ENCODE results near the gene REELD1. TPM values are rescaled to one million over a fixed set of nuclear protein-coding genes. Genes with fewer than 3 reads are reported as not detected.

REELD1 gene
- total and polyA plus RNA-seq, 8 donors, result 0.11 to 0.81 (median 0.27) TPM; not detected in 1

DNA sequence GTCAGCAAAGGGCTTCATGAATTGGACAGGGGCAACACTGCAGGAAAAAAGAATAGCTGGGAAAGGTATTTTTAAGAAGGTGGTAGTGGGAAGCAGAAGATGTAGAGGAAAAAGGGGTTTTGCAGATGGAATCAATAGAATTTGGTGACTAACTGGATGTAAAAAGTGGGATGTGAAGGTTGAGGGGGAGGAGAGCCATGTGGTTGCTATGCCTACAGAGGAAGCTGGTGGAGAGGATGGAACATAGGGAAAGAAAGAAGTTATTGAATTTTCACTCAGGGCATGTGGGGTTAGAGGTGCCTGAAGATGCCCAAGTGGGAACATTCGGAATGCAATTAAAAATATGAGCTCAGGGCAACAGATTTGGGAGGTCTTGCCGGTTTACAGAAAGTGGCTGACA lies 33.0 kb downstream of the REELD1 start:
- intact Hi-C loops (cut with DNase I), result no loop called here

GRCh38 chr4:146252969-146253611 lies 38.8 kb downstream of the REELD1 start:
- H3K4me3 ChIP-seq, result no peak overlapping the region
- intact Hi-C loops (cut with DNase I), result no loop called here
- TF ChIP-seq, protein P1, sequence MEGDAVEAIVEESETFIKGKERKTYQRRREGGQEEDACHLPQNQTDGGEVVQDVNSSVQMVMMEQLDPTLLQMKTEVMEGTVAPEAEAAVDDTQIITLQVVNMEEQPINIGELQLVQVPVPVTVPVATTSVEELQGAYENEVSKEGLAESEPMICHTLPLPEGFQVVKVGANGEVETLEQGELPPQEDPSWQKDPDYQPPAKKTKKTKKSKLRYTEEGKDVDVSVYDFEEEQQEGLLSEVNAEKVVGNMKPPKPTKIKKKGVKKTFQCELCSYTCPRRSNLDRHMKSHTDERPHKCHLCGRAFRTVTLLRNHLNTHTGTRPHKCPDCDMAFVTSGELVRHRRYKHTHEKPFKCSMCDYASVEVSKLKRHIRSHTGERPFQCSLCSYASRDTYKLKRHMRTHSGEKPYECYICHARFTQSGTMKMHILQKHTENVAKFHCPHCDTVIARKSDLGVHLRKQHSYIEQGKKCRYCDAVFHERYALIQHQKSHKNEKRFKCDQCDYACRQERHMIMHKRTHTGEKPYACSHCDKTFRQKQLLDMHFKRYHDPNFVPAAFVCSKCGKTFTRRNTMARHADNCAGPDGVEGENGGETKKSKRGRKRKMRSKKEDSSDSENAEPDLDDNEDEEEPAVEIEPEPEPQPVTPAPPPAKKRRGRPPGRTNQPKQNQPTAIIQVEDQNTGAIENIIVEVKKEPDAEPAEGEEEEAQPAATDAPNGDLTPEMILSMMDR (IDR thresholded peaks at IDR 0.05), result no peak
- no peaks in the 10 kb centered on the region for H3K27me3 ChIP-seq
- no peak overlapping the region for H3K27ac ChIP-seq
- peaks cover 0 to 10% of the 10 kb centered on the region in 2 donors for H3K36me3 ChIP-seq
- DNase-seq (no peak), ATAC-seq (no peak)
- H3K4me1 ChIP-seq, result no peaks in the 10 kb centered on the region
- H3K9me3 ChIP-seq, result no peaks in the 10 kb centered on the region

More for the DNA sequence above, 33.0 kb downstream of the REELD1 start:
- H3K4me3 ChIP-seq, result no peak overlapping the region
- no peak overlapping the region for H3K27ac ChIP-seq
- no peak for DNase-seq
- H3K27me3 ChIP-seq, result peaks cover 0 to 6% of the 10 kb centered on the region in 2 donors
- TF ChIP-seq, protein P1 (IDR thresholded peaks at IDR 0.05), result no peak
- H3K9me3 ChIP-seq, result no peaks in the 10 kb centered on the region
- no peak for ATAC-seq
- no peaks in the 10 kb centered on the region for H3K36me3 ChIP-seq
- H3K4me1 ChIP-seq, result peaks cover 7 to 11% of the 10 kb centered on the region in 2 donors

- Histone ChIP-seq H3K4me1 (no peaks in the 10 kb centered on the region), H3K9me3 (no peaks in the 10 kb centered on the region), H3K36me3 (peaks cover 0 to 16% of the 10 kb centered on the region in 2 donors), H3K27me3 (no peaks in the 10 kb centered on the region), H3K27ac (no peak overlapping the region), H3K4me3 (no peak overlapping the region)
- TF ChIP-seq, protein P1 (IDR thresholded peaks at IDR 0.05), result no peak
- intact Hi-C loops (cut with DNase I), result no loop called here
- DNase-seq (no peak), ATAC-seq (no peak)
Measured at GRCh38 chr4:146255463-146255862, 41.1 kb downstream of the REELD1 start.

DNA sequence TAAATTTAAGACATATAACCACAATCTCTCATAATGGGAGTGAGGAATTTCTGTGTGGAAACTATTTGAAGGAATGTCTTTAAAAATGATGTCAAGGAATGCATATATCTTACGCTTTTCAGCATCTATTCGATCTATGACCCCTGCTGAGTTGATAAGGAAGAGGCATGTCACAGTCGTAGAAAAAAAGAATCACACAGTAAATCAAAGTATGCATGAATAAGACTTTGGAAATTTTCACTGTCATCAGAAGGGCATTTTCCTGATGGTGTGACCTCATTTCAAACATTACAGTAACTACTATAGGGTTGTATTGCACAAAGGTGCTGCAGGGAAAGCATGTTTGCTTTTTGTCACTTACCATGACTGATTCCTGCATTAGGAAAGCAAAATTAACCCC lies 41.5 kb downstream of the REELD1 start:
- DNase-seq (no peak), ATAC-seq (no peak)
- no peaks in the 10 kb centered on the region for H3K4me1 ChIP-seq
- H3K27me3 ChIP-seq, result no peaks in the 10 kb centered on the region
- no peak overlapping the region for H3K27ac ChIP-seq
- no peaks in the 10 kb centered on the region for H3K9me3 ChIP-seq
- no peak overlapping the region for H3K4me3 ChIP-seq
- TF ChIP-seq, protein P1 (IDR thresholded peaks at IDR 0.05), result no peak
- intact Hi-C loops (cut with DNase I), result no loop called here
- peaks cover 0 to 16% of the 10 kb centered on the region in 2 donors for H3K36me3 ChIP-seq

DNA sequence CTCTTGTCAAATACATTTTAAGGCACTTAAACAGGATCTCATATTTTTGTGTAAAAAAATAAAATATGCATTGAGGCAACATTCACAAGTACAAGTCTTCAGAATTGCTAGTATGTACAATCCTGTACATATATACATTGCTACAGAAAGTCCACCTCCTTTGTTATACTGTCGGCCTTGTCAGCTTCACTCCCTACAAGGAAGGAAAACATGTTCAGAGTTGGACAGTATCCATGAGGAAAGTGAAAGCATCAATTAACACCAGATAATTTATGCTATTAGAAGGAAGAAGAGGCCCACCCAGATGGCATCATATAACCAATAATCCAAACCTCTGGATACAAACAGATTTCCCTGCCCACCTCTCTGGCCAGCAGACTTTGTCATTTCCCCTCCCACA lies 42.0 kb downstream of the REELD1 start:
- ATAC-seq (no peak), DNase-seq (no peak)
- Histone ChIP-seq H3K27ac (no peak overlapping the region), H3K9me3 (no peaks in the 10 kb centered on the region), H3K4me1 (no peaks in the 10 kb centered on the region), H3K36me3 (peaks cover 0 to 16% of the 10 kb centered on the region in 2 donors), H3K27me3 (no peaks in the 10 kb centered on the region), H3K4me3 (no peak overlapping the region)
- intact Hi-C loops (cut with DNase I), result no loop called here
- TF ChIP-seq, protein P1 (IDR thresholded peaks at IDR 0.05), result no peak

Data from left lung (tissue), 10 donors.